IMR-90 (cell line): ENCODE measurements around the gene MADD. TPM values are rescaled to one million over a fixed set of nuclear protein-coding genes. Genes with fewer than 3 reads are reported as not detected.
"Not testable (repeated sequence)": the region's sequence is repeated elsewhere in the genome, so short reads cannot be mapped to it uniquely, and the experiment has no call there.

ENCODE experiments used
- ATAC-seq: fragments of 200-7000 bp; cut with Tn5 transposase; 2 replicates; pipeline ENCODE4 v1.9.1; 2020; ENCODE audit warnings: low read depth, mild to moderate bottlenecking, moderate library complexity
- BruUV-seq: library from RNA; stranded (reverse); fragments of 400-500 nt; replicated peaks from 2 replicates; lab custom pipeline; 2021; lab: Mats Ljungman, UMichigan
- CTCF ChIA-PET: fragments of 300-600 bp; formaldehyde crosslinking; extraction: SDS; loops from one replicate; lab custom pipeline; 2021; ENCODE audit warnings: antibody characterized with exemption; lab: Yijun Ruan, JAX
- POLR2A ChIA-PET: fragments of 300-600 bp; sonication (Branson Sonifier 250); formaldehyde crosslinking; loops from one replicate; lab custom pipeline; 2022; ENCODE audit warnings: antibody characterized with exemption; ENCODE audit not compliant: unreplicated experiment; lab: Charles Lee
- DNase-seq: peaks from one replicate; pipeline ENCODE4 v3.0.0; 2013
- H2AFZ ChIP-seq: replicated peaks from 2 replicates; pipeline ENCODE3; 2013; ENCODE audit warnings: low read length, mild to moderate bottlenecking; ENCODE audit not compliant: poor library complexity
- H2AK5ac ChIP-seq: 2 replicates; pipeline ENCODE4 v1.6.1; 2013; ENCODE audit warnings: low read depth, low read length, inconsistent platforms
- H2AK9ac ChIP-seq: replicated peaks from 2 replicates; pipeline ENCODE3; 2013; ENCODE audit warnings: mild to moderate bottlenecking, low read depth, low read length, moderate library complexity; ENCODE audit not compliant: poor library complexity
- H2BK120ac ChIP-seq: 2 replicates; pipeline ENCODE4 v1.6.1; 2013; ENCODE audit warnings: low read depth, low read length, inconsistent platforms
- H2BK15ac ChIP-seq: 3 replicates; pipeline ENCODE4 v1.6.1; 2013; ENCODE audit warnings: low read depth, low read length, inconsistent platforms
- H2BK20ac ChIP-seq: 2 replicates; pipeline ENCODE4 v1.6.1; 2013; ENCODE audit warnings: low read depth, mild to moderate bottlenecking, inconsistent platforms, low read length, moderate library complexity
- H2BK5ac ChIP-seq: 2 replicates; pipeline ENCODE4 v1.6.1; 2013; ENCODE audit warnings: mild to moderate bottlenecking, low read depth, low read length, inconsistent platforms; ENCODE audit not compliant: poor library complexity, severe bottlenecking
- H3K14ac ChIP-seq: replicated peaks from 2 replicates; pipeline ENCODE4 v1.6.1; 2013; ENCODE audit warnings: low read depth, low read length, inconsistent platforms
- H3K18ac ChIP-seq: 2 replicates; pipeline ENCODE4 v1.6.1; 2013; ENCODE audit warnings: low read depth, low read length, control low read depth
- H3K23ac ChIP-seq: 2 replicates; pipeline ENCODE4 v1.6.1; 2013; ENCODE audit warnings: low read depth, low read length, inconsistent platforms
- H3K27ac ChIP-seq: 2 replicates; pipeline ENCODE4 v1.5.1; 2013; ENCODE audit warnings: mild to moderate bottlenecking, control low read depth, low read length; ENCODE audit not compliant: insufficient read depth
- H3K27me3 ChIP-seq: 2 replicates; pipeline ENCODE4 v1.6.1; 2013; ENCODE audit warnings: low read length; ENCODE audit not compliant: control insufficient read depth, insufficient read depth
- H3K36me3 ChIP-seq: 2 replicates; pipeline ENCODE4 v1.6.1; 2013; ENCODE audit warnings: low read length, mixed read lengths; ENCODE audit not compliant: control insufficient read depth, insufficient read depth
- H3K4ac ChIP-seq: 2 replicates; pipeline ENCODE4 v1.6.1; 2013; ENCODE audit warnings: low read depth, low read length, inconsistent platforms
- H3K4me1 ChIP-seq: 2 replicates; pipeline ENCODE4 v1.6.1; 2013; ENCODE audit warnings: low read length, mixed read lengths; ENCODE audit not compliant: control insufficient read depth, insufficient read depth
- H3K4me2 ChIP-seq: 2 replicates; pipeline ENCODE4 v1.6.1; 2013; ENCODE audit warnings: low read depth, mild to moderate bottlenecking, control low read depth, low read length, moderate library complexity
- H3K4me3 ChIP-seq: 2 replicates; pipeline ENCODE4 v1.5.1; 2013; ENCODE audit warnings: low read depth, mild to moderate bottlenecking, control low read depth, low read length, moderate library complexity; ENCODE audit not compliant: insufficient read depth
- H3K56ac ChIP-seq: 2 replicates; pipeline ENCODE4 v1.6.1; 2013; ENCODE audit warnings: low read length, inconsistent platforms; ENCODE audit not compliant: insufficient read depth; ENCODE audit errors: extremely low read depth
- H3K79me1 ChIP-seq, 2 experiments: 2 replicates each; pipeline ENCODE4 v1.6.1; 2013; ENCODE audit warnings: low read length in 2 of 2, inconsistent platforms in 1 of 2, low read depth in 1 of 2
- H3K9ac ChIP-seq: 2 replicates; pipeline ENCODE4 v1.6.1; 2013; ENCODE audit warnings: low read depth, low read length, control low read depth
- H3K9me1 ChIP-seq: 2 replicates; pipeline ENCODE4 v1.6.1; 2013; ENCODE audit warnings: low read length, inconsistent platforms; ENCODE audit not compliant: insufficient read depth
- H3K9me3 ChIP-seq: 2 replicates; pipeline ENCODE4 v1.6.1; 2013; ENCODE audit warnings: low read length; ENCODE audit not compliant: control insufficient read depth, insufficient read depth
- H4K20me1 ChIP-seq: 2 replicates; pipeline ENCODE4 v1.6.1; 2013; ENCODE audit warnings: low read length, inconsistent platforms; ENCODE audit not compliant: insufficient read depth
- H4K5ac ChIP-seq: 2 replicates; pipeline ENCODE4 v1.6.1; 2013; ENCODE audit warnings: mild to moderate bottlenecking, low read depth, low read length, control low read depth
- H4K8ac ChIP-seq, 2 experiments: 2 replicates each; pipeline ENCODE4 v1.6.1; 2013; ENCODE audit warnings: low read depth in 2 of 2, low read length in 2 of 2, control low read depth in 1 of 2, inconsistent platforms in 1 of 2
- H4K91ac ChIP-seq: 2 replicates; pipeline ENCODE4 v1.6.1; 2013; ENCODE audit warnings: low read depth, low read length, inconsistent platforms; ENCODE audit not compliant: insufficient read depth
- WGBS, 2 experiments: methylation state at CpG; one replicate each; pipeline versions ENCODE4 v1.1.5 to v1.1.7; 2013; ENCODE audit warnings: missing lambda C conversion rate in 2 of 2; ENCODE audit not compliant: insufficient read length in 1 of 2; ENCODE audit errors: extremely low coverage in 2 of 2; 5-methylcytosine and 5-hydroxymethylcytosine counted together
- dilution Hi-C: fragments of 300-500 bp; cut with HindIII; formaldehyde crosslinking; loops from one replicate; pipeline ENCODE4 v1.14.3; 2018; ENCODE audit warnings: low sequenced_read_pairs; ENCODE audit not compliant: unreplicated experiment
- in situ Hi-C: fragments of 300-500 bp; cut with MboI; formaldehyde crosslinking; loops from 3 replicates; pipeline ENCODE4 v1.14.3; 2019; ENCODE audit warnings: low sequenced_read_pairs, inconsistent platforms, mixed read lengths
- intact Hi-C: fragments of 100-400 bp; cut with micrococcal nuclease; formaldehyde crosslinking; loops from 2 replicates; pipeline ENCODE4 v1.10.0; 2022
- polyA plus RNA-seq, 3 experiments: library from polyadenylated mRNA; depleted of rRNA; stranded (reverse); fragments of >200 nt; gene quantifications; 2 replicates each; pipeline ENCODE4 v1.2.3, GENCODE V29; 2012; ENCODE audit warnings: low replicate concordance in 1 of 3
- total RNA-seq: library from RNA; depleted of rRNA; stranded (reverse); fragments of >200 nt; gene quantifications from 2 replicates; pipeline ENCODE4 v1.2.3, GENCODE V29; 2012

The MADD gene
- total and polyA plus RNA-seq, 2 of the 4 experiments (the other 2 are of a cell fraction): 13.3 to 16.4 TPM

- H3K27ac ChIP-seq, H3K9me3 ChIP-seq, H3K18ac ChIP-seq, H4K8ac ChIP-seq, H2BK20ac ChIP-seq, H3K79me1 ChIP-seq, H3K4me2 ChIP-seq, H3K56ac ChIP-seq, ATAC-seq, H2AK9ac ChIP-seq, in situ Hi-C loops, H3K9me1 ChIP-seq, CTCF ChIA-PET, BruUV-seq, H2BK5ac ChIP-seq, H3K27me3 ChIP-seq, H3K23ac ChIP-seq, H2AFZ ChIP-seq, H3K4ac ChIP-seq, H3K9ac ChIP-seq, H2BK120ac ChIP-seq, H3K14ac ChIP-seq, DNase-seq, H2AK5ac ChIP-seq, H4K5ac ChIP-seq, H4K20me1 ChIP-seq, POLR2A ChIA-PET, H3K4me3 ChIP-seq, H2BK15ac ChIP-seq, H4K91ac ChIP-seq, H3K4me1 ChIP-seq, dilution Hi-C loops: not testable (repeated sequence)
- no CpG with 5 or more reads among the region's 8 CpGs for WGBS, 2 experiments
- H3K36me3 ChIP-seq: peaks cover 16% of the 10 kb centered on the region
- intact Hi-C loops: loop anchor here (5.0 kb wide), 1 partner anchor 39 kb away; no protein-coding TSS in a partner anchor
Measured at GRCh38 chr11:47316501-47316900, 46.6 kb downstream of the MADD start.
